Endothelial cell of umbilical vein (primary cell): Measurements from ENCODE around the gene RNASEH2B. TPM values are rescaled to one million over a fixed set of nuclear protein-coding genes. Genes with fewer than 3 reads are reported as not detected.

Source experiments
- BruUV-seq: library from RNA; stranded (reverse); fragments of 400-500 nt; replicated peaks from 2 replicates; lab custom pipeline; 2021; lab: Mats Ljungman, UMichigan
- CTCF ChIA-PET: fragments of 300-600, 350-600 bp; sonication (Branson Sonifier 250); formaldehyde crosslinking; loops from one replicate; lab custom pipeline; 2021; ENCODE audit warnings: antibody characterized with exemption, inconsistent platforms; lab: Charles Lee
- POLR2A ChIA-PET: fragments of 300-600, 350-600 bp; sonication (Branson Sonifier 250); formaldehyde crosslinking; loops from one replicate; lab custom pipeline; 2021; ENCODE audit warnings: antibody characterized with exemption, inconsistent platforms; lab: Charles Lee
- DNase-seq: peaks from one replicate; pipeline ENCODE4 v3.0.0-alpha.2; 2011; ENCODE audit warnings: low read depth, low spot score
- FAIRE-seq: peaks from 2 replicates; lab custom pipeline; 2011; peaks lifted over from hg19 to GRCh38; lab: Jason Lieb, UNC
- H2AFZ ChIP-seq: 2 replicates; pipeline ENCODE4 v1.6.0; 2012; ENCODE audit warnings: low read depth, low read length, control low read depth, inconsistent platforms
- H3K27ac ChIP-seq: 2 replicates; pipeline ENCODE4 v1.5.1; 2011; ENCODE audit warnings: low read depth, mild to moderate bottlenecking, control low read depth, low read length, moderate library complexity; ENCODE audit not compliant: insufficient read depth
- H3K27me3 ChIP-seq, 2 experiments: 2 replicates each; pipeline versions ENCODE4 v1.6.0 to v1.6.1; 2011; ENCODE audit warnings: low read length in 2 of 2, mixed read lengths in 1 of 2; ENCODE audit not compliant: control insufficient read depth in 2 of 2, insufficient read depth in 2 of 2
- H3K36me3 ChIP-seq, 2 experiments: 2 replicates in 1 of 2; 3 replicates in 1 of 2; pipeline ENCODE4 v1.5.1; 2011; ENCODE audit warnings: low read length in 2 of 2, mild to moderate bottlenecking in 1 of 2, moderate library complexity in 1 of 2; ENCODE audit not compliant: control insufficient read depth in 2 of 2, insufficient read depth in 2 of 2; ENCODE audit errors: extremely low read depth in 1 of 2
- H3K4me1 ChIP-seq: 3 replicates; pipeline ENCODE4 v1.5.1; 2011; ENCODE audit warnings: mild to moderate bottlenecking, low read length; ENCODE audit not compliant: control insufficient read depth, insufficient read depth; ENCODE audit errors: extremely low read depth
- H3K4me2 ChIP-seq: 2 replicates; pipeline ENCODE4 v1.6.1; 2011; ENCODE audit warnings: low read length, control low read depth, mixed read lengths; ENCODE audit not compliant: insufficient read depth
- H3K4me3 ChIP-seq, 3 experiments: fragments of 200-600 bp in 1 of 3; sonication (generic), shearing (Covaris generic) in 1 of 3; replicated peaks in 1 of 3; 2 replicates each; pipeline ENCODE4 v1.5.1; 2011 to 2016; ENCODE audit warnings: control low read depth in 3 of 3, low read length in 3 of 3, mild to moderate bottlenecking in 2 of 3, inconsistent platforms in 1 of 3, low read depth in 1 of 3, moderate library complexity in 1 of 3; ENCODE audit not compliant: insufficient read depth in 1 of 3
- H3K79me2 ChIP-seq: 2 replicates; pipeline ENCODE4 v1.6.0; 2012; ENCODE audit warnings: low read length, inconsistent platforms; ENCODE audit not compliant: control insufficient read depth, insufficient read depth
- H3K9ac ChIP-seq: replicated peaks from 2 replicates; pipeline ENCODE3; 2011; ENCODE audit warnings: low read length, control low read depth; ENCODE audit not compliant: insufficient read depth; ENCODE audit errors: extremely low read depth
- H3K9me1 ChIP-seq: replicated peaks from 3 replicates; pipeline ENCODE4 v1.6.0; 2011; ENCODE audit warnings: mild to moderate bottlenecking, low read length; ENCODE audit not compliant: control insufficient read depth, insufficient read depth; ENCODE audit errors: extremely low read depth
- H3K9me3 ChIP-seq: replicated peaks from 2 replicates; pipeline ENCODE4 v1.5.1; 2012; ENCODE audit warnings: low read length, inconsistent platforms; ENCODE audit not compliant: control insufficient read depth, insufficient read depth
- H4K20me1 ChIP-seq: replicated peaks from 2 replicates; pipeline ENCODE3; 2011; ENCODE audit warnings: mild to moderate bottlenecking, low read length; ENCODE audit not compliant: control insufficient read depth, insufficient read depth; ENCODE audit errors: extremely low read depth
- CTCF ChIP-seq, 2 donors: IDR thresholded peaks; 1 replicate in 1 of 2; 2 replicates in 1 of 2; pipeline ENCODE4 v1.5.1; 2011; ENCODE audit warnings: low read length in 2 of 2, mild to moderate bottlenecking in 2 of 2, moderate library complexity in 2 of 2, control low read depth in 1 of 2, inconsistent platforms in 1 of 2, low read depth in 1 of 2; ENCODE audit not compliant: insufficient read depth in 1 of 2; ENCODE audit errors: extremely low read depth in 1 of 2
- FOS ChIP-seq: IDR thresholded peaks from 2 replicates; pipeline ENCODE4 v1.6.1; 2011; ENCODE audit warnings: mild to moderate bottlenecking, low read length, moderate library complexity, borderline replicate concordance; ENCODE audit not compliant: insufficient read depth
- JUN ChIP-seq: IDR thresholded peaks from 2 replicates; pipeline ENCODE4 v1.6.1; 2011; ENCODE audit warnings: borderline replicate concordance, low read depth; ENCODE audit not compliant: insufficient read length, insufficient read depth
- MYC ChIP-seq: IDR thresholded peaks from one replicate; pipeline ENCODE4 v1.6.1; 2011; ENCODE audit warnings: mild to moderate bottlenecking, low read depth, low read length
- POLR2A ChIP-seq: IDR thresholded peaks from 2 replicates; pipeline ENCODE4 v1.6.1; 2012; ENCODE audit warnings: low read depth, mild to moderate bottlenecking, control low read depth, low read length
- dilution Hi-C: fragments of 300-500 bp; cut with MboI; formaldehyde crosslinking; loops from one replicate; pipeline ENCODE4 v1.15.0; 2019; ENCODE audit warnings: low sequenced_read_pairs; ENCODE audit not compliant: extremely low pct_ligation_motif_present
- intact Hi-C: fragments of 100-400 bp; cut with micrococcal nuclease; formaldehyde crosslinking; loops from one replicate; pipeline ENCODE4 v1.10.0; 2022
- polyA plus RNA-seq, 4 experiments: library from polyadenylated mRNA; depleted of rRNA in 3 of 4; stranded (reverse) in 3 of 4; unstranded in 1 of 4; fragments of >200 nt; gene quantifications; 2 replicates each; pipeline versions ENCODE4 v1.2.1 to v1.2.3, GENCODE V29; 2011 to 2012; ENCODE audit warnings: missing spikeins in 1 of 4
- total RNA-seq: library from RNA; stranded (reverse); gene quantifications from 2 replicates; pipeline ENCODE4 v1.2.3, GENCODE V29; 2021

Gene RNASEH2B
- total and polyA plus RNA-seq, 2 donors (not counting 3 experiments of a cell fraction or from before 2014, with no cell fraction given) = 8.9 to 25.1 TPM

DNA sequence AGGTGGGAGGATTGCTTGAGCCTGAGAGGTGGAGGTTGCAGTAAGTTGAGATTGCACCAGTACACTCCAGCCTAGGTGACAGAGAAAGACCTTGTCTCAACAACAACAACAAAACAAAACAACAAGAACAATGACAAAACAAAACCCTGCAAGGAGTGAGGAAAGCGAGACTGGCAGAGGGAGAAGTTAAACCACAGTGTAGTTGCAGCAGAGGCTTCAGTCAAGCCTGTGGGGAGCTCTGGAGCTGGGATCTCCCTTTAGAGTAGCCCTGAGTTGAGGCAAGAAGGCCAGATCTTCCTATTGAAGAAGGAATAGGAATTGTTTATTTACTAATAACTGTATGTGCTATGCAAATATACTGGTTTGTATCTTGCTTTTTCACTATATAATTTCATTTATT is 25.3 kb upstream of the RNASEH2B start:
- Histone ChIP-seq H3K4me1 (no peaks in the 10 kb centered on the region), H3K36me3 (no peaks in the 10 kb centered on the region), H3K9ac (no peak overlapping the region), H3K9me3 (no peaks in the 10 kb centered on the region), H2AFZ (no peak overlapping the region), H3K4me2 (no peak overlapping the region), H3K4me3 (no peak overlapping the region), H3K9me1 (no peaks in the 10 kb centered on the region), H3K27me3 (peaks cover 2 to 6% of the 10 kb centered on the region in 2 experiments), H3K27ac (no peak overlapping the region), H3K79me2 (no peaks in the 10 kb centered on the region), H4K20me1 (no peaks in the 10 kb centered on the region)
- ChIA-PET POLR2A (no interaction called here), CTCF (no interaction called here)
- no TSS peak for BruUV-seq
- FAIRE-seq = no peak
- no peak for TF ChIP-seq CTCF (IDR thresholded peaks at IDR 0.05; ENCODE audit: extremely low read depth in 1 of 2, insufficient read depth in 1 of 2, low read depth in 1 of 2, low read length in 2 of 2)
- no peak for TF ChIP-seq POLR2A
- no peak for TF ChIP-seq JUN
- dilution Hi-C loops (no loop called here), intact Hi-C loops (no loop called here)
- no peak for DNase-seq

DNA sequence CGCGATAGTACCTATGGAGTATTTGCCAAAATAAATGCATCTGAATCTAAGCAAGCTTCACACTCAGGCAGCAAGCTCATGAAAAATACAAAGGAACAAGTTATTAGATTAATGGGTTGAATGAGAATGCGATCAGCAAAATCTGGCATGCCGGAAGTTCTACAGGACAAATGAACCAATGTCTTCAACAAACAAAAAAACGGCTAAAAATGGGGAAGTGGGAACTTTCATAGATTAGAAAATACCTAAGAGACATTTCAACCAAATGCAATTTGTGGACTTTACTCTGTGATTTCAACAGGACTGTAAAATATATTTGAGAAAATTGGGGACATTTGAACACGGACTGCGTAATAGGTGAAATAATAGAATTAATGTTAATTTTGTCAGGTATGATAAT is 22.4 kb upstream of the RNASEH2B start:
- POLR2A ChIA-PET = no interaction called here
- BruUV-seq = no TSS peak
- CTCF ChIA-PET = no interaction called here

More for the DNA sequence above, 22.4 kb upstream of the RNASEH2B start:
- Histone ChIP-seq H3K27ac (no peak overlapping the region), H3K4me3 (no peak overlapping the region), H2AFZ (no peak overlapping the region), H3K9ac (no peak overlapping the region), H3K36me3 (no peaks in the 10 kb centered on the region), H3K9me1 (no peaks in the 10 kb centered on the region), H4K20me1 (no peaks in the 10 kb centered on the region), H3K9me3 (no peaks in the 10 kb centered on the region), H3K4me2 (no peak overlapping the region), H3K79me2 (no peaks in the 10 kb centered on the region), H3K27me3 (peaks cover 9 to 17% of the 10 kb centered on the region in 2 experiments), H3K4me1 (no peaks in the 10 kb centered on the region)
- DNase-seq (no peak), FAIRE-seq (no peak)
- intact Hi-C loops = no loop called here
- TF ChIP-seq FOS = no peak
- TF ChIP-seq MYC = no peak
- TF ChIP-seq JUN = no peak
- dilution Hi-C loops = no loop called here
